ENCODE measurements around the gene DHX58.

Gene DHX58

DNA sequence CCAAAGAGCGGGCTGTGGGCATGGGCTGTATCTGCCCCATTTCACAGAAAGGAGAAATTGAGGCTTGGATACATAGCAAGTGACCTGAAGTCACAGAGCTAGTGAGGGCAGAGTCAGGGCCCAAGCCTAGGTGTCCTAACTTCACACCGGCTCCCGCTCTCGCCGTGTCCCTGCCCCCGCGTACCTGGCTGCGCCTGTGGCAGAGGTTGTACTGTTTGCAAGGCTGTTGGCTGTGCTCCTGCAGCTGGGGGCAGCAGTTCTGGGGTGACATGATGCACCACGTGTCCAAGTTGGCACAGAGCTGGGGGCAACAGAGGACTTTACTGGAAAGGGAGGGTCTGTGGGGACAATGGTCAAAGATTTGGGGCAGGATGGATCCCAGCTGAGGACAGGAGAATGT is 3.4 kb downstream of the DHX58 start:
- no peak for DNase-seq

DNA sequence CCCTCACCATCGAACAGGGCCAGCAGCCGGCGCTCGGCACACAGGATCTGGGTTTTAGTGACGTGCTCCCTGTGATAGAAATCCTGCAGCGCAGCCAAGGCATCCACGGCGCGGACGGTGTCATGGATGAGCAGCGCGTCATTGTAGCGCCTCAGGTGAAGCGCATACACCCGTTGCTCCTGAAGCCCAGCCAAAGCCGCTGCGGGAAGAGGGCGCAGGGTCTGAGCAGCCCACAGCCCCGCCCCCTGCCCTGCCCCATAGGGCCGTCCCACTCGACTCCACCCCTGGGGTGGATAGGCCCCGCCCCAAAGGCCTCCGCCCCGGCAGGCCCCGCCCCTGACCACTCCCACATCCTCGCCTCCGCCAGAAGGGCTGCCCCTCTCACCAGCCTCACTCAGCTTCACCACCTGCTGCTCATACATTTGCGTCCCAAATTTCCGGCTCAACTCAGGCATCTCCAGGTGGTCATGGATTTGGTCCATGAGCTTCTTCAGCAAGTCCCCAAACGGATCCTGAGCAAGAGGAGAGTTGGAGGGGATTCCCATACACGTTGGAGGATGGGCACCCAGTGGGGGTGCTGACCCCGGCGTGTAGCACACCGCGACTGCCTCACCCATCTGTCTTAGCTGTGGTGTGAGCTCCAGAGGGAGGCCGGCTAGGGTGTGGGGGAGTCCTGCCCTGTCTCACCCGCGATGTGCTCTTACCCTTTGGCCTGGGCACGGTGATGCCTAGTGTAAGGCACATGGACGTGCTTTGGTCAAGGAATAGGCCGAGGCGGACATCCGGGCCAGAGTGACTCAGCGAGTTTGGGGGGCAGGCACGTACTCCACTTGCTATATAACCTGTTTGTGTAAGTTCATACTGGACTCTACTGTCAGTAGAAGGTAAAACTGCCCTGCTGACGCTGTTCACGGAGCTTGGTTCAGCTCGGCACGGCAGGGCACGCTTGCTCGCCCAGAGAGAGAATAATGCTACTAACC is 4.6 kb downstream of the DHX58 start:
- DNase-seq, result no peak

DNA sequence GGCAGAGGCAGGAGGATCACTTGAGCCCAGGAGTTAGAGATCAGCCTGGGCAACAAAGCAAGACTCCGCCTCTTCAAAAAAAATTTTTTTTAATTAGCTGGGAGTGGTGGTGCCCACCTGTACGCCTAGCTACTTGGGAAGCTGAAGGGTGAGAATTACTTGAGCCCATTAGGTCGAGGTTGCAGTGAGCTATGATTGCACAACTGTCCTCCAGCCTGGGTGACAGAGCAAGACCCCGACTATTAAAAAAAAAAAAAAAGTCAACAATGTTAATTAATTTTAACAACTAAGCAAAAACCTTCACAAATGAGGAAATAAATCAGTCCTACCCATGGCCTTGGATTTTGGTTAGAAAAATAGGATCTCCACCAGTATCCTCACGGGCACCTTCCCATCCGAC is 5.4 kb downstream of the DHX58 start:
- no peak for DNase-seq

DNA sequence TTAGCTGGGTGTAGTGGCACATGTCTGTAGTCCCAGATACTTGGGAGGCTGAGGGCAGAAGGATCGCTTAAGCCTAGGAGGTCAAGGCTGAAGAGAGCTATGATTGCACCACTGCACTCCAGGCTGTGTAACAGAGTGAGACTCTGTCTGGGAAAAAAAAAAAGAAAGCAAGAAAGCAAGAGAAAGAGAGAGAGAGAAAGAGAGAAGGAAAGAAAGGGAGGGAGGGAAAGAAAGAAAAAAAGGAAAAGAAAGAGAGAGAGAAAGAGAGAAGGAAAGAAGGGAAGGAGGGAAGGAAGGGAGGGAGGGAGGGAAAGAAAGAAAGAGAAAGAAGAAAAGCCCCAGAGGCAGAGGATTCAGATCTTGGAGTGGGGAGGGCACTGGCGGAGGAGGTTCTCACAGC is 6.5 kb downstream of the DHX58 start:
- no peak for DNase-seq

DNA sequence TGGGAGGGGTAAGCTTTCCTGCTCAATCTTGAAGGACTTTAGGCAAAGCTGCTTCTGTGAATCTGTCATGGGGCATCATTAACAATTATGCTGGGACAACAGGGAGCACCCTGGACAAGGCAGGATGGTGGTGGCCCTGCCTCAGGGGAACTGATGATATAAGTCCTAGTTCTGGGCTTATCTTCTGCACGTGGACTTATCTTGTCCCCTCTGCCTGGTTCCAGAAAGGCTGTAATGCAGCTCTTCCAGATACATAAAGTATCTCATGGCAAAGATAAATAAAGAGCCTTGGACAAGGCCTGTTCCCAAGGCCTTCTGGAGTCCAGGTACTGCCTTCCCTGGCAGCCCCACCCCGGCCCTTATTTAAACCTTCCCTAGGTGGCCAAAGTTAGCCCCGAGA is 8.2 kb downstream of the DHX58 start:
- DNase-seq, result no peak

- no peak for DNase-seq
These were observed 9.1 kb downstream of the DHX58 start for GRCh38 chr17:42103221-42103954.

GRCh38 chr17:42101513-42102292 is 10.8 kb downstream of the DHX58 start:
- DNase-seq, result no peak

DNA sequence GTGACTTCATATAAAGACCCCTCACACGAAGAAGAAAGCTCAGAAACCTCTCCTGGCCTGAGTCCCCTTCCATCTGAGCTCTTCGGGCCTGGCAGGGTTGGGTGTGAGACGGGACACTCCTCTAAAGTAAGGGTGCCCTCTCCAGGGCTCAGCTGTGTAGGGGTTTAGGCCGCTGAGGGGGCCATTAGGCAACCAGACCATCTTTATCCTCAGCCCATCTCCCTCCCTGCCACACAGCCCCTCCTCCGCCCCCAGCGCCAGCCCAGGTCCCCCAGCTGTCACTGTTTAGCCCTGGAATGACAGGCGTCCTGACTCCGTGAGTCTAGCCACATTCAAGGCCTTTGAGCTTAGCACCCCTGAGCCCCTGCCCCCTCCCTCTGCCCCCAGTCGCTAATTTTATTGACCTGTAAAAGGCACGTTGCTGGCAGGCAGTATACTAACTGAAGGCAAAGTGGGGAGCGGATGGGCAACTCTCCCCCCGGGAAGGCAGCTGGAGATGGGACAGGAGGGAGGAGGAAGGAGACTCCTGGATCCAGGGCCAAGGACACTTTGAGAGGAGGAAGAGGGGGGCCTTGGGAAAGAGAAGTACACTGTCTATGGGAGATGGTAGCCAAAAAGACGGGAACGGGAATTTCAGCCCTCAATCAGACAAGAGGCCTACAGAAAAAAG is 13.6 kb downstream of the DHX58 start:
- no peak for DNase-seq

DNA sequence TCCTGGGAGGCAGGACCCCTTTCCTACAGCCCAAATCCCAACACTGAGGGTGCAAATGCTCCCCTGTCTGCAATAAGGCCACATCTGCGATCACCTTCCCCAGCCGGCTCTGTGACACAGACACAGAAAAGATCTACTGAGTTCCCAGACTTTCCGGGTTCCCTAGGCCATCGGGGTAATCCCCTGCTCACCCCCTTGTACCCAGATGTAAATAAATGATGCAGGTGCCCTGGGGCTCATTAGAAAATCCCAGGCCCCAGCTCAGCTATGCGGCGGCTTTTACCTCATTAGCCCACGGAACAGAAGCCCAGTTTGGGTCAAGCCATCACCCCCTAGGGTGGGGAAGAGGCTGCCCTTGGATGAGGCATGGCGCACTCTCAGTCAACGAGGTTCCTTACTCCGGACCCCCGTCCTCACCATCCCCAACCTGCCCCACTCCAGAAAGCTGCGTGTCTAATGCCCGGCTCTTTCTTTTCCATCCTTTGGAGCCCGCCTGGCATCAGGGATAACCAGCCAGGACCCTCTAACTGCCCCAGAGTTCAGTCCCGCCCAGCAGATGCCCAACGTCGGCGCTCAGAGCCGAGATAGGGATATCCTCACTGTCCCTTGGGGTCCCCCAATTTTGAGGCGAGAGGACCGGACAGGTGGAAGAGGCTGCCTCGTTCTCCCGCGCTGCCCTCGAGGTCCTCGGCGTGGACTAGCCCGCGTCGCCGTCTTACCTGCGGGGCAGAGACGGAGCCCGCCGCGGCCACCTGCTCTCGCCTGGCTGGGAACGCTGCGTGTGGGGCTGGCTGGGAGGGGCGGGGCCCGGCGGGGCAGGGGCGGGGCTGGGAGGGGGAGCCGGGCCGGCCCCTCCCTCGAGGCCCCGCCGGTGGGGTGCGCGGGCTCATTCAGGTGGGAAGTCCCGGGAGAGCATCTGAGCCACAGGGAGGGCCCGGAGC is 14.6 kb downstream of the DHX58 start, which contains the start of gene ZNF385C:
Gene ZNF385C (minus strand): TSS at position 783 of the 941 bp plus-strand sequence. CDS start 35,417 bp downstream, outside the sequence.
- no peak for DNase-seq

GRCh38 chr17:42096360-42097111 is 16.0 kb downstream of the DHX58 start:
- DNase-seq, result no peak

DNA sequence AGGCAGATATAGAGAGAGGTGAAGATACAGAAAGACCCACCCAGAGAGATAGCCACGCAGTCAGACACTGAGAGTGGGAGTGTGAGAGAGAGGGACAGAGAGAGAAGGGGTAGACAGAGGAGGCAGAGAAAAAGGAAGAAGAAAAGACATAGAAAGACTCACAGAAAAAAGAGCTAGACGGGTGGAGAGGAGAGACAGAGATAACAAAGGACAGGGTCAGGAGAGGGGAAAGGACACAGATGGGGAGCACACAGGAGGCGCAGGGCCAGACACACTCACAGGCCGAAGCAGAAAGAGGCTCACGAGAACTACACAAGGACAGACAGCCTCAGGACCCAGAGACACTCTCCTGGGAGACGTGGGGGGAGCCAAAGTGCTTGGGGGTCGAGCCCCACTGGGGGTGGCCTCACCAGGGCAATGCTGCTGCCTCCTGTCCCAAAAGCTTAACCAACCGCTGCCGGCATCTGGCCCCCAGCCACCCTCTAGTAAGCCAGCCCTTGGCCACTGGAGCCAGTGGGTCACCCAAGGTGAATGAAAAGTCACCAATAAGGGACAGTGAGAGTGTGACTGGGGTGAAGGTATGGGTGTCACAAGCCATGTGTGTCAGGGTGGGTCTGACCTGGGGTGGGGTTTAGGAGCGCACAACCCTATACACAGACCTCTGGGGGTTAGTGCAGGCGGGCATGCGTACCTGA is 18.0 kb downstream of the DHX58 start:
- no peak for DNase-seq

- DNase-seq, result no peak
These were observed 19.6 kb downstream of the DHX58 start for GRCh38 chr17:42092939-42093338.

GRCh38 chr17:42090964-42091790 is 21.3 kb downstream of the DHX58 start:
- DNase-seq, result no peak

DNA sequence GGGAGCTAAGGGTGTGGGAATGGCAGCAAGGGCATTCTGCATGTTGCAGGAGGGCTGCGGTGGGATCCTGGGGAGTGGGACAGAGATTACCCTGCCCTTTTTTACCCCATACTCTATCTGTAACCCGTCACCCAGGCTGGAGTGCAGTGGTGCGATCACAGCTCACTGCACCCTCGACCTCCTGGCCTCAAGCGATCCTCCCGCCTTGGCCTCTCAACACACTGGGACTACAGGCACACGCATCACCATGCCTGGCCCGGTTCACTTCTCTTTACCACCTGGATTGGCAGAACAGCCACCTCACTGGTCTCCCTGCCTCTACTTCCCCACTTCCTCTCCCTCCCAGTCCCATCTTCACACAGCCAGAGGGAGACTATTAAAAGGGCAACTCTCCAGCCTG is 23.8 kb downstream of the DHX58 start:
- DNase-seq, result no peak

GRCh38 chr17:42087736-42088705 is 24.5 kb downstream of the DHX58 start:
- no peak for DNase-seq

DNA sequence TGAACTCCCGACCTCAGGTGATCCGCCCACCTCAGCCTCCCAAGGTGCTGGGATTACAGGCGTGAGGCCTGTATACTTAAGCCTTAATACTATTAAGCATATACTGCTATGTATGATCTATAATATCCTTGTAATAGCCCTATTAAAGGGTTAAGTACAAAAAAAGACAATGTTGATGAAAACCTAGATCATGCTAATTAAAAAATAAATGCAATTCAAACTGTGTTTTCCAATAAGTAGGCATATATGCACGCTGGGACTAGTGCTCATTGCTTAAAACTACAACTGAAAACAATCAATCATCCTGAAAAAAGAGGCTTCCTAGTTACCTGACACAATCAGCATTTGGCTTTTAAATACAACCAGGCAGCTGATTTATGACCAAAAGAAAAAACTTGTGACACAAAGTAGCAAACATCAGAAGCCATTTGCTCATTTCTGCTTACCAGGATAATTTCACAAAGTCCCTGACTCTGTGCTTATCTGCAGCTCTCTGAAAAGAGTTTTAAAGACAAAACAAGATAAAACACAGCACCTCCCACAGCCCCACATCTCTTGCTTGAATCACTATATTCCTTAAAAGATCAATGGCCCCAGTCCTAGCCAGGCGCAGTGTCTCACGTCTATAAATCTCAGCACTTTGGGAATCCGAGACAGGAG is 25.3 kb downstream of the DHX58 start:
- no peak for DNase-seq

- DNase-seq, result no peak
These were observed 30.9 kb downstream of the DHX58 start for GRCh38 chr17:42081516-42082129.

Measured in NCI-H446 treated with DMSO at 0.1 percent for 48 hours (cell line).